HG03378 (cell line): ENCODE results near the gene CORO7.

Experiments used
- ATAC-seq: cut with Tn5 transposase; IDR thresholded peaks from one replicate; pipeline ENCODE4 v1.9.1; 2021; ENCODE audit warnings: mild to moderate bottlenecking, moderate library complexity; ENCODE audit not compliant: unreplicated experiment

The CORO7 gene

GRCh38 chr16:4416200-4417032 lies at the start of gene CORO7:
Gene CORO7, minus strand, starts transcription at chr16:4416596. Its CDS starts 78 bp downstream, at chr16:4416518.
- peak; percentile 40 for ATAC-seq

- no peak for ATAC-seq
Measured at GRCh38 chr16:4463522-4464163, 47.2 kb upstream of the CORO7 start.

- no peak for ATAC-seq
Measured at GRCh38 chr16:4461250-4462085, 45.1 kb upstream of the CORO7 start.

- no peak for ATAC-seq
Measured at GRCh38 chr16:4460936-4461249, 44.5 kb upstream of the CORO7 start.

- no peak for ATAC-seq
Measured at GRCh38 chr16:4455951-4456350, 39.6 kb upstream of the CORO7 start.

GRCh38 chr16:4455081-4455480 lies 38.7 kb upstream of the CORO7 start:
- ATAC-seq, result no peak

GRCh38 chr16:4454623-4455022 lies 38.2 kb upstream of the CORO7 start:
- ATAC-seq, result no peak

GRCh38 chr16:4452674-4453073 lies 36.3 kb upstream of the CORO7 start:
- ATAC-seq, result no peak

GRCh38 chr16:4450931-4451519 lies 34.6 kb upstream of the CORO7 start:
- no peak for ATAC-seq

- no peak for ATAC-seq
Measured at GRCh38 chr16:4450430-4450829, 34.0 kb upstream of the CORO7 start.

- ATAC-seq, result no peak
Measured at GRCh38 chr16:4443986-4444385, 27.6 kb upstream of the CORO7 start.

- no peak for ATAC-seq
Measured at GRCh38 chr16:4443271-4443670, 26.9 kb upstream of the CORO7 start.

GRCh38 chr16:4442371-4442770 lies 26.0 kb upstream of the CORO7 start:
- no peak for ATAC-seq

GRCh38 chr16:4437366-4437765 lies 21.0 kb upstream of the CORO7 start:
- no peak for ATAC-seq

GRCh38 chr16:4435337-4436067 lies 19.1 kb upstream of the CORO7 start:
- ATAC-seq, result no peak

- ATAC-seq, result no peak
Measured at GRCh38 chr16:4433914-4434787, 17.8 kb upstream of the CORO7 start.

GRCh38 chr16:4433228-4433627 lies 16.8 kb upstream of the CORO7 start:
- ATAC-seq, result no peak

- ATAC-seq, result no peak
Measured at GRCh38 chr16:4431023-4431422, 14.6 kb upstream of the CORO7 start.

- ATAC-seq, result no peak
Measured at GRCh38 chr16:4428500-4428899, 12.1 kb upstream of the CORO7 start.
